IMR-90 (cell line): ENCODE results near the gene CGA. TPM values are rescaled to one million over a fixed set of nuclear protein-coding genes. Genes with fewer than 3 reads are reported as not detected.

Source experiments
- ATAC-seq: fragments of 200-7000 bp; cut with Tn5 transposase; 2 replicates; pipeline ENCODE4 v1.9.1; 2020; ENCODE audit warnings: low read depth, mild to moderate bottlenecking, moderate library complexity
- BruUV-seq: library from RNA; stranded (reverse); fragments of 400-500 nt; replicated peaks from 2 replicates; lab custom pipeline; 2021; lab: Mats Ljungman, UMichigan
- CTCF ChIA-PET: fragments of 300-600 bp; formaldehyde crosslinking; extraction: SDS; loops from one replicate; lab custom pipeline; 2021; ENCODE audit warnings: antibody characterized with exemption; lab: Yijun Ruan, JAX
- POLR2A ChIA-PET: fragments of 300-600 bp; sonication (Branson Sonifier 250); formaldehyde crosslinking; loops from one replicate; lab custom pipeline; 2022; ENCODE audit warnings: antibody characterized with exemption; ENCODE audit not compliant: unreplicated experiment; lab: Charles Lee
- DNase-seq: peaks from one replicate; pipeline ENCODE4 v3.0.0; 2013
- H2AFZ ChIP-seq: replicated peaks from 2 replicates; pipeline ENCODE3; 2013; ENCODE audit warnings: low read length, mild to moderate bottlenecking; ENCODE audit not compliant: poor library complexity
- H2AK5ac ChIP-seq: 2 replicates; pipeline ENCODE4 v1.6.1; 2013; ENCODE audit warnings: low read depth, low read length, inconsistent platforms
- H2AK9ac ChIP-seq: replicated peaks from 2 replicates; pipeline ENCODE3; 2013; ENCODE audit warnings: mild to moderate bottlenecking, low read depth, low read length, moderate library complexity; ENCODE audit not compliant: poor library complexity
- H2BK120ac ChIP-seq: 2 replicates; pipeline ENCODE4 v1.6.1; 2013; ENCODE audit warnings: low read depth, low read length, inconsistent platforms
- H2BK15ac ChIP-seq: 3 replicates; pipeline ENCODE4 v1.6.1; 2013; ENCODE audit warnings: low read depth, low read length, inconsistent platforms
- H2BK20ac ChIP-seq: 2 replicates; pipeline ENCODE4 v1.6.1; 2013; ENCODE audit warnings: low read depth, mild to moderate bottlenecking, inconsistent platforms, low read length, moderate library complexity
- H2BK5ac ChIP-seq: 2 replicates; pipeline ENCODE4 v1.6.1; 2013; ENCODE audit warnings: mild to moderate bottlenecking, low read depth, low read length, inconsistent platforms; ENCODE audit not compliant: poor library complexity, severe bottlenecking
- H3K14ac ChIP-seq: replicated peaks from 2 replicates; pipeline ENCODE4 v1.6.1; 2013; ENCODE audit warnings: low read depth, low read length, inconsistent platforms
- H3K18ac ChIP-seq: 2 replicates; pipeline ENCODE4 v1.6.1; 2013; ENCODE audit warnings: low read depth, low read length, control low read depth
- H3K23ac ChIP-seq: 2 replicates; pipeline ENCODE4 v1.6.1; 2013; ENCODE audit warnings: low read depth, low read length, inconsistent platforms
- H3K27ac ChIP-seq: 2 replicates; pipeline ENCODE4 v1.5.1; 2013; ENCODE audit warnings: mild to moderate bottlenecking, control low read depth, low read length; ENCODE audit not compliant: insufficient read depth
- H3K27me3 ChIP-seq: 2 replicates; pipeline ENCODE4 v1.6.1; 2013; ENCODE audit warnings: low read length; ENCODE audit not compliant: control insufficient read depth, insufficient read depth
- H3K36me3 ChIP-seq: 2 replicates; pipeline ENCODE4 v1.6.1; 2013; ENCODE audit warnings: low read length, mixed read lengths; ENCODE audit not compliant: control insufficient read depth, insufficient read depth
- H3K4ac ChIP-seq: 2 replicates; pipeline ENCODE4 v1.6.1; 2013; ENCODE audit warnings: low read depth, low read length, inconsistent platforms
- H3K4me1 ChIP-seq: 2 replicates; pipeline ENCODE4 v1.6.1; 2013; ENCODE audit warnings: low read length, mixed read lengths; ENCODE audit not compliant: control insufficient read depth, insufficient read depth
- H3K4me2 ChIP-seq: 2 replicates; pipeline ENCODE4 v1.6.1; 2013; ENCODE audit warnings: low read depth, mild to moderate bottlenecking, control low read depth, low read length, moderate library complexity
- H3K4me3 ChIP-seq: 2 replicates; pipeline ENCODE4 v1.5.1; 2013; ENCODE audit warnings: low read depth, mild to moderate bottlenecking, control low read depth, low read length, moderate library complexity; ENCODE audit not compliant: insufficient read depth
- H3K56ac ChIP-seq: 2 replicates; pipeline ENCODE4 v1.6.1; 2013; ENCODE audit warnings: low read length, inconsistent platforms; ENCODE audit not compliant: insufficient read depth; ENCODE audit errors: extremely low read depth
- H3K79me1 ChIP-seq, 2 experiments: 2 replicates each; pipeline ENCODE4 v1.6.1; 2013; ENCODE audit warnings: low read length in 2 of 2, inconsistent platforms in 1 of 2, low read depth in 1 of 2
- H3K9ac ChIP-seq: 2 replicates; pipeline ENCODE4 v1.6.1; 2013; ENCODE audit warnings: low read depth, low read length, control low read depth
- H3K9me1 ChIP-seq: 2 replicates; pipeline ENCODE4 v1.6.1; 2013; ENCODE audit warnings: low read length, inconsistent platforms; ENCODE audit not compliant: insufficient read depth
- H3K9me3 ChIP-seq: 2 replicates; pipeline ENCODE4 v1.6.1; 2013; ENCODE audit warnings: low read length; ENCODE audit not compliant: control insufficient read depth, insufficient read depth
- H4K20me1 ChIP-seq: 2 replicates; pipeline ENCODE4 v1.6.1; 2013; ENCODE audit warnings: low read length, inconsistent platforms; ENCODE audit not compliant: insufficient read depth
- H4K5ac ChIP-seq: 2 replicates; pipeline ENCODE4 v1.6.1; 2013; ENCODE audit warnings: mild to moderate bottlenecking, low read depth, low read length, control low read depth
- H4K8ac ChIP-seq, 2 experiments: 2 replicates each; pipeline ENCODE4 v1.6.1; 2013; ENCODE audit warnings: low read depth in 2 of 2, low read length in 2 of 2, control low read depth in 1 of 2, inconsistent platforms in 1 of 2
- H4K91ac ChIP-seq: 2 replicates; pipeline ENCODE4 v1.6.1; 2013; ENCODE audit warnings: low read depth, low read length, inconsistent platforms; ENCODE audit not compliant: insufficient read depth
- BHLHE40 ChIP-seq: fragments of 150-350 bp; IDR thresholded peaks from 2 replicates; pipeline ENCODE4 v1.6.1; 2016; ENCODE audit warnings: mild to moderate bottlenecking, low read depth, low read length
- CEBPB ChIP-seq: IDR thresholded peaks from 2 replicates; pipeline ENCODE4 v1.6.1; 2012; ENCODE audit warnings: low read depth, low read length, improper control_type of control experiment
- CHD1 ChIP-seq: IDR thresholded peaks from 2 replicates; pipeline ENCODE4 v1.6.1; 2012; ENCODE audit warnings: low read depth, low read length, improper control_type of control experiment
- CTCF ChIP-seq: conservative IDR thresholded peaks from 2 replicates; pipeline ENCODE4 v1.5.1; 2012; ENCODE audit warnings: mild to moderate bottlenecking, low read depth, low read length, improper control_type of control experiment
- ELK1 ChIP-seq: fragments of 150-350 bp; IDR thresholded peaks from 2 replicates; pipeline ENCODE4 v1.6.1; 2016; ENCODE audit warnings: low read depth, mild to moderate bottlenecking, low read length, moderate library complexity, borderline replicate concordance
- FOS ChIP-seq: fragments of 150-350 bp; IDR thresholded peaks from 2 replicates; pipeline ENCODE4 v1.6.1; 2016; ENCODE audit warnings: low read depth, low read length
- NFE2L2 ChIP-seq: fragments of 150-350 bp; IDR thresholded peaks from 2 replicates; pipeline ENCODE4 v1.6.1; 2016; ENCODE audit warnings: low read depth, mild to moderate bottlenecking, low read length
- POLR2A ChIP-seq: IDR thresholded peaks from 2 replicates; pipeline ENCODE4 v1.6.1; 2012; ENCODE audit warnings: mild to moderate bottlenecking, low read depth, low read length
- RCOR1 ChIP-seq: IDR thresholded peaks from 2 replicates; pipeline ENCODE4 v1.6.1; 2012; ENCODE audit warnings: mild to moderate bottlenecking, low read length, improper control_type of control experiment; ENCODE audit not compliant: insufficient replicate concordance
- RFX5 ChIP-seq: IDR thresholded peaks from 2 replicates; pipeline ENCODE4 v1.8.0; 2012; ENCODE audit warnings: low read depth, mild to moderate bottlenecking, low read length, moderate library complexity
- SMC3 ChIP-seq: fragments of 150-350 bp; IDR thresholded peaks from 2 replicates; pipeline ENCODE4 v1.6.1; 2016; ENCODE audit warnings: low read depth, mild to moderate bottlenecking, antibody characterized with exemption, low read length, moderate library complexity
- USF2 ChIP-seq: fragments of 150-350 bp; IDR thresholded peaks from 2 replicates; pipeline ENCODE4 v1.6.1; 2017; ENCODE audit warnings: mild to moderate bottlenecking, antibody characterized with exemption, low read length, low read depth
- WGBS, 2 experiments: methylation state at CpG; one replicate each; pipeline versions ENCODE4 v1.1.5 to v1.1.7; 2013; ENCODE audit warnings: missing lambda C conversion rate in 2 of 2; ENCODE audit not compliant: insufficient read length in 1 of 2; ENCODE audit errors: extremely low coverage in 2 of 2; 5-methylcytosine and 5-hydroxymethylcytosine counted together
- dilution Hi-C: fragments of 300-500 bp; cut with HindIII; formaldehyde crosslinking; loops from one replicate; pipeline ENCODE4 v1.14.3; 2018; ENCODE audit warnings: low sequenced_read_pairs; ENCODE audit not compliant: unreplicated experiment
- in situ Hi-C: fragments of 300-500 bp; cut with MboI; formaldehyde crosslinking; loops from 3 replicates; pipeline ENCODE4 v1.14.3; 2019; ENCODE audit warnings: low sequenced_read_pairs, inconsistent platforms, mixed read lengths
- intact Hi-C: fragments of 100-400 bp; cut with micrococcal nuclease; formaldehyde crosslinking; loops from 2 replicates; pipeline ENCODE4 v1.10.0; 2022
- polyA plus RNA-seq, 3 experiments: library from polyadenylated mRNA; depleted of rRNA; stranded (reverse); fragments of >200 nt; gene quantifications; 2 replicates each; pipeline ENCODE4 v1.2.3, GENCODE V29; 2012; ENCODE audit warnings: low replicate concordance in 1 of 3
- total RNA-seq: library from RNA; depleted of rRNA; stranded (reverse); fragments of >200 nt; gene quantifications from 2 replicates; pipeline ENCODE4 v1.2.3, GENCODE V29; 2012

The CGA gene
- total and polyA plus RNA-seq, 2 of the 4 experiments (the other 2 are of a cell fraction), result 0.15 TPM; not detected in 1

- Histone ChIP-seq H3K14ac (no peak overlapping the region), H3K9ac (no peak overlapping the region), H3K36me3 (no peaks in the 10 kb centered on the region), H2BK120ac (no peak overlapping the region), H3K9me3 (no peaks in the 10 kb centered on the region), H2BK5ac (no peak overlapping the region), H3K56ac (no peak overlapping the region), H3K18ac (no peak overlapping the region), H2AFZ (no peak overlapping the region), H2BK15ac (no peak overlapping the region), H4K20me1 (no peaks in the 10 kb centered on the region), H3K27me3 (peaks cover 2% of the 10 kb centered on the region; the same call in 1 of the 2 replicates), H4K91ac (no peak overlapping the region), H2BK20ac (no peak overlapping the region), H3K4me1 (no peaks in the 10 kb centered on the region), H3K23ac (no peak overlapping the region), H2AK9ac (no peak overlapping the region), H3K27ac (no peak overlapping the region), H3K79me1 (no peaks in the 10 kb centered on the region), H4K8ac (no peak overlapping the region), H2AK5ac (no peak overlapping the region), H3K4ac (no peak overlapping the region), H3K4me3 (no peak overlapping the region), H3K9me1 (no peaks in the 10 kb centered on the region), H4K5ac (no peak overlapping the region), H3K4me2 (no peak overlapping the region)
- intact Hi-C loops, result no loop called here
- no TSS peak for BruUV-seq
- DNase-seq, result no peak
- in situ Hi-C loops, result no loop called here
- TF ChIP-seq CEBPB (no peak), RCOR1 (no peak), SMC3 (no peak), ELK1 (no peak), BHLHE40 (no peak), USF2 (no peak), NFE2L2 (no peak), RFX5 (no peak), POLR2A (no peak), FOS (no peak), CHD1 (no peak), CTCF (no peak)
- dilution Hi-C loops, result no loop called here
- no CpG with 5 or more reads among the region's 2 CpGs for WGBS, 2 experiments
- POLR2A ChIA-PET, result interaction anchor here (0.6 kb wide), 1 partner anchor 27 kb away, joined by 3 read pairs; no protein-coding TSS in a partner anchor
- CTCF ChIA-PET, result no interaction called here
- ATAC-seq, result no peak
Measured at GRCh38 chr6:87116922-87117321, 22.0 kb upstream of the CGA start.
